Heart right ventricle (tissue), 16 donors: Measurements from ENCODE around the gene SLC1A2. TPM values are rescaled to one million over a fixed set of nuclear protein-coding genes. Genes with fewer than 3 reads are reported as not detected.

Experiments used
- ATAC-seq, 8 donors: fragments of 200-7000 bp; cut with Tn5 transposase; one replicate each; pipeline ENCODE4 v1.9.1; 2020; ENCODE audit warnings: mild to moderate bottlenecking in 8 of 8, moderate library complexity in 8 of 8, moderate number of reproducible peaks in 1 of 8
- DNase-seq, 2 donors: peaks; one replicate each; pipeline ENCODE4 v3.0.0-alpha.2; 2020
- H3K27ac ChIP-seq, 10 donors: fragments of 200-600 bp; sonication (generic) in 2 of 10; one replicate each; pipeline versions ENCODE4 v1.5.0 to v1.8.0; 2020 to 2022; ENCODE audit warnings: mild to moderate bottlenecking in 3 of 10
- H3K27me3 ChIP-seq, 7 donors: fragments of 200-600 bp; one replicate each; pipeline ENCODE4 v1.8.0; 2021 to 2022; ENCODE audit warnings: mild to moderate bottlenecking in 2 of 7
- H3K36me3 ChIP-seq, 9 donors: fragments of 200-600 bp; sonication (generic) in 1 of 9; one replicate each; pipeline versions ENCODE4 v1.5.0 to v1.8.0; 2020 to 2022; ENCODE audit warnings: mild to moderate bottlenecking in 2 of 9
- H3K4me1 ChIP-seq, 9 donors: fragments of 200-600 bp; sonication (generic) in 1 of 9; one replicate each; pipeline versions ENCODE4 v1.5.0 to v1.8.0; 2020 to 2022; ENCODE audit warnings: mild to moderate bottlenecking in 4 of 9
- H3K4me3 ChIP-seq, 10 donors: fragments of 200-600 bp; sonication (generic) in 2 of 10; one replicate each; pipeline versions ENCODE4 v1.5.0 to v1.8.0; 2020 to 2022; ENCODE audit warnings: mild to moderate bottlenecking in 7 of 10, moderate library complexity in 2 of 10
- H3K9me3 ChIP-seq, 11 donors: fragments of 200-600 bp in 10 of 11; sonication (generic) in 2 of 11; one replicate each; pipeline versions ENCODE4 v1.5.0 to v1.8.0; 2013 to 2022; ENCODE audit warnings: mild to moderate bottlenecking in 2 of 11, control low read depth in 1 of 11, moderate library complexity in 1 of 11
- WGBS, 2 donors: extraction: QIAGEN DNeasy Blood & Tissue Kit; methylation state at CpG; one replicate each; pipeline ENCODE4 v1.1.7; 2013; ENCODE audit warnings: inconsistent platforms in 1 of 2; 5-methylcytosine and 5-hydroxymethylcytosine counted together
- intact Hi-C, 10 donors: fragments of 100-400 bp; cut with DNase I; formaldehyde crosslinking; loops; one replicate each; pipeline versions ENCODE4 v1.11.1 to v1.14.2; 2022
- polyA plus RNA-seq, 2 donors: library from polyadenylated mRNA; stranded (reverse); fragments of 200-250 nt; gene quantifications; one replicate each; pipeline ENCODE4 v1.2.3, GENCODE V29; 2013
- total RNA-seq, 10 donors: library from RNA; stranded (reverse); fragmentation: NEBNext Ultra II Directional in 3 of 10; extraction: Animal tissue kit (Norgen Biotek cat#: 25700) in 3 of 10; gene quantifications; one replicate each; pipeline versions ENCODE4 v1.2.1 to v1.2.4, GENCODE V29; 2021 to 2023
- TF ChIP-seq, protein P1 (sequence below), 9 donors: fragments of 200-600 bp; sonication (generic) in 2 of 9; IDR thresholded peaks; one replicate each; pipeline versions ENCODE4 v1.5.0 to v1.8.0; 2021 to 2022; ENCODE audit warnings: antibody characterized with exemption in 9 of 9, mild to moderate bottlenecking in 5 of 9, moderate library complexity in 1 of 9
- donor health status: Arrhythmogenic right ventricular cardiomyopathy.
- donor health status: ischemic (EF 13 %, LVEDD 7.1; RV severe dilation, severe dysfunction).
- donor health status: healthy with polysubstance abuse.
- donor health status: DM: no; HTN: yes; CAD: no.
- donor health status: DM: no; HTN: no; CAD: no.
- donor health status: ischemic (EF 25% LVEDD 6.9; RV normal size, moderate dysfunction).
- donor health status: ischemic (EF 25% LVEDD 5.7; RV mildly dilated, moderate dysfunction).
- donor health status: healthy.
- donor health status: DM: yes; HTN: yes; CAD: no.
- donor health status: Ischemic cardiomyopathy.
- donor health status: ischemic (EF 35%, LVEDD 5.7; RV mildly dilated, moderate dysfunction).
- donor health status: nonischemic (EF 11% LVEDD 7.7; RV severe dilation, severe dysfunction).
- donor health status: DM: yes; HTN: yes; CAD: no.
- donor health status: PGD.
- donor health status: ischemic (EF 29% LVEDD 5.4; RV normal size, mild dysfunction).
- donor health status: nonischemic (EF 23%, LVEDD 6.1; RV moderate dilation, normal function).

Gene SLC1A2
- total and polyA plus RNA-seq, 12 donors = 0.29 to 25.8 (median 3.4) TPM

DNA sequence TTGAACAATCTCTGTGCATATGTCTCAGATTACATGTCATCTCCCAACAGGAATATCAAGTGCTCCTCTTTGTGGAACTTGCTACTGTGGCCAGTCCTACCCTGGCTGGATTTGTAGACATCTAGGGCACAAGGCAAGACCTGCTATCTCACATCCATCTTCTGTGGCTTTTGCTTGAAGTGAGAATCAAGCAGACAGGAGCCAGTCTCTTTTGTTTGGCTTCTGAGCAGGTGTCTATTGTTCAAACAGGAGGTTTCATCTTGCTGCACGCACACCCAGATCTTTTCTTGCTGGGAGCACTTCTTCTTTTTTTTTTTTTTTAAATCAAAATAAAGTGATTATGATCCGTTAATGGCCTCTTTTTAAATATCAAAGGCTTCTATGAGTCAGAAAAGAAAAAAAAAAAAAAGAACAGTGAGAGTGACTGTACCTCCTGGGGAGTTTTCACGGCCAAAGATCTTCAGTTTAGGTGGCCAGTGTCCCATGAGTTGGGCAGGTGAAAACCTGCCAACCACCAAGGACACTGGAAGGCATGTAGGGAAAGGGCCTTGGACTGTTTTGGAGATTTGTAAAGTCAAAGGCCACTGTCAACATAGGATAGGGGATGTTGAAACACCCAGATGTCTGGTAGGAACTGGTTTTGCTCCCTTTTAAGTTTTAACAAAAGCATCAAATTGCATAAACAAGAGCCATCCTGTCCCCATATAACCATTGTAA lies 202.2 kb downstream of the SLC1A2 start:
- TF ChIP-seq, protein P1, sequence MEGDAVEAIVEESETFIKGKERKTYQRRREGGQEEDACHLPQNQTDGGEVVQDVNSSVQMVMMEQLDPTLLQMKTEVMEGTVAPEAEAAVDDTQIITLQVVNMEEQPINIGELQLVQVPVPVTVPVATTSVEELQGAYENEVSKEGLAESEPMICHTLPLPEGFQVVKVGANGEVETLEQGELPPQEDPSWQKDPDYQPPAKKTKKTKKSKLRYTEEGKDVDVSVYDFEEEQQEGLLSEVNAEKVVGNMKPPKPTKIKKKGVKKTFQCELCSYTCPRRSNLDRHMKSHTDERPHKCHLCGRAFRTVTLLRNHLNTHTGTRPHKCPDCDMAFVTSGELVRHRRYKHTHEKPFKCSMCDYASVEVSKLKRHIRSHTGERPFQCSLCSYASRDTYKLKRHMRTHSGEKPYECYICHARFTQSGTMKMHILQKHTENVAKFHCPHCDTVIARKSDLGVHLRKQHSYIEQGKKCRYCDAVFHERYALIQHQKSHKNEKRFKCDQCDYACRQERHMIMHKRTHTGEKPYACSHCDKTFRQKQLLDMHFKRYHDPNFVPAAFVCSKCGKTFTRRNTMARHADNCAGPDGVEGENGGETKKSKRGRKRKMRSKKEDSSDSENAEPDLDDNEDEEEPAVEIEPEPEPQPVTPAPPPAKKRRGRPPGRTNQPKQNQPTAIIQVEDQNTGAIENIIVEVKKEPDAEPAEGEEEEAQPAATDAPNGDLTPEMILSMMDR (IDR thresholded peaks at IDR 0.05) = no peak
- no peaks in the 10 kb centered on the region for H3K9me3 ChIP-seq
- intact Hi-C loops = no loop called here
- H3K4me1 ChIP-seq = peaks cover 0 to 47% (median 0%) of the 10 kb centered on the region in 9 donors
- peaks cover 0 to 80% (median 0%) of the 10 kb centered on the region in 9 donors for H3K36me3 ChIP-seq
- no peak for DNase-seq
- H3K4me3 ChIP-seq = no peak overlapping the region
- 83 to 85% methylated on average over 3 of the region's 3 CpGs for WGBS, 2 donors
- no peak for ATAC-seq
- H3K27ac ChIP-seq = peak overlapping the region in 1 of 10 donors; percentile 51
- no peaks in the 10 kb centered on the region for H3K27me3 ChIP-seq

DNA sequence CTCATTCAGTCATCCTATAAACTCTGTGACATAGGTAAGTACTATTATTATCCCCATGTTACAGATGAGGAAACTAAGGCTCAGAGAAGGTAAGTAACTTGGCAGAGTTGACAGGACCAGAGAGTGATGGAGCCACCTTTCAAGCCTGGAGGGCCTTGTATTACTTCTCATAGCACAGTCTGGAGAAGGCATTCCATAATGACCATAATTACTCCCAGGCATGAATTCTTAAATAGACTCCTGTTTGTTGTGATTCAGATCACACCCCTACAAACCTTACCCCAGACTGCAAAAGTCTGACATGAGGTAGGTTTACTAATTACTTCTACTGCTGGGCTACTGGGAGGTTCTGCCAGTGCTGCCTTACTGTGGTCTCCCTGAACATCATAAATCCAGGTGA lies 203.4 kb downstream of the SLC1A2 start:
- Histone ChIP-seq H3K9me3 (no peaks in the 10 kb centered on the region), H3K4me1 (peaks cover 0 to 58% (median 0%) of the 10 kb centered on the region in 9 donors), H3K4me3 (no peak overlapping the region), H3K27ac (peak overlapping the region in 1 of 10 donors; percentile 70), H3K27me3 (no peaks in the 10 kb centered on the region), H3K36me3 (peaks cover 0 to 73% (median 0%) of the 10 kb centered on the region in 9 donors)
- intact Hi-C loops = no loop called here
- ATAC-seq (no peak), DNase-seq (no peak)
- TF ChIP-seq, protein P1 (IDR thresholded peaks at IDR 0.05) = no peak

DNA sequence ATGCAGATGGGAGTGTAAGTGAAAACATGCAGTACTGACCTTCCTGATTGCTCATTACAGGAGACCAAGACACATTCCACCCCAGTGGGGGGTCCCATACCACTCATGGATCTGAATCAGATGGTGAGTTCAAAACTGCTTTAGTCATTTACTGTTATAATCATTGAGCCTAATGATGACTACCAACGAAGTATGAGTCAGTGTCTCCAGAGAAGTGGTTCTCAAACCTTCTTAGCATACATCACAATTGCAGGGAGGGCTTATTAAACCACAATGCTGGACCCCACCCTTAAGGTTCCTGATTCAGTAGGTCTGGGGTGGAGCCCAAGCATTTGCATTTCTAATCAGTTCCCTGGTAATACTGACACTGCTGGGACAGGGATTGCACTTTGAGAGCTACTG lies 204.6 kb downstream of the SLC1A2 start:
- Histone ChIP-seq H3K36me3 (peaks cover 0 to 72% (median 0%) of the 10 kb centered on the region in 9 donors), H3K9me3 (peaks cover 0 to 9% (median 0%) of the 10 kb centered on the region in 11 donors), H3K4me3 (no peak overlapping the region), H3K27ac (peak overlapping the region in 1 of 10 donors; percentile 70), H3K4me1 (peaks cover 0 to 64% (median 0%) of the 10 kb centered on the region in 9 donors), H3K27me3 (no peaks in the 10 kb centered on the region)
- intact Hi-C loops = no loop called here
- no peak for DNase-seq
- ATAC-seq = peak in 1 of 8 donors; percentile 48
- 52 to 62% methylated on average over 1 of the region's 1 CpG for WGBS, 2 donors
- TF ChIP-seq, protein P1 (IDR thresholded peaks at IDR 0.05) = no peak

DNA sequence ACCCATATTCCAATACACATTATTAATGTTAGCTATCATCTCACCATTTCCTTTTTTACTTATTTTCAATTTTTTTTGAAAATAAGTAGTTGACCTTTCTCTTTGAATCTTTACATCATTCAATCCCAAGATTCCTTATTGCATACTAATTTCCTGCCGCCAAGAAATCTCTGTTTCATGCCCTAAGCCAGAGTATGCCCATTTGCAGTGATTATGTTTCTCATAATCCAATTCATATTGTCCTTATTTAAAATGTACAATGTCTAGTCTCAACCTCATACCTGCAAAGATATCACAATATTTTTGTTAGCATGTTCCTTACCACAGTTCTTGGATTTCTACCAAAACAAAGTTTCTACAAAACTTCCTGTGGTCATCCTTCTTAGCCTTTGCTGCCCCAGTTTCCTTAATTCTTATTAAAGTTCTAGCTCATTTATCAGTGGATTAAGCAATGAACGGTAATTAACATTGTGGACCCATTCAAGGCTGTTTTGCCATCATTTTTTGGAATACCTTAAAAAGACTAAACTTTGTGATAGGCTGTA lies 205.1 kb downstream of the SLC1A2 start:
- TF ChIP-seq, protein P1 (IDR thresholded peaks at IDR 0.05) = no peak
- no peak for DNase-seq
- WGBS, 2 donors = 75 to 85% methylated on average over 2 of the region's 2 CpGs
- intact Hi-C loops = no loop called here
- ATAC-seq = no peak
- H3K27ac ChIP-seq = peak overlapping the region in 1 of 10 donors; percentile 70
- peaks cover 0 to 64% (median 0%) of the 10 kb centered on the region in 9 donors for H3K4me1 ChIP-seq
- H3K36me3 ChIP-seq = peaks cover 0 to 72% (median 0%) of the 10 kb centered on the region in 9 donors
- H3K9me3 ChIP-seq = peaks cover 0 to 14% (median 0%) of the 10 kb centered on the region in 11 donors
- no peak overlapping the region for H3K4me3 ChIP-seq
- H3K27me3 ChIP-seq = no peaks in the 10 kb centered on the region
